ENCODE results near the gene ZBTB17.
"Not testable (repeated sequence)": the region's sequence is repeated elsewhere in the genome, so short reads cannot be mapped to it uniquely, and the experiment has no call there.

The ZBTB17 gene

DNA sequence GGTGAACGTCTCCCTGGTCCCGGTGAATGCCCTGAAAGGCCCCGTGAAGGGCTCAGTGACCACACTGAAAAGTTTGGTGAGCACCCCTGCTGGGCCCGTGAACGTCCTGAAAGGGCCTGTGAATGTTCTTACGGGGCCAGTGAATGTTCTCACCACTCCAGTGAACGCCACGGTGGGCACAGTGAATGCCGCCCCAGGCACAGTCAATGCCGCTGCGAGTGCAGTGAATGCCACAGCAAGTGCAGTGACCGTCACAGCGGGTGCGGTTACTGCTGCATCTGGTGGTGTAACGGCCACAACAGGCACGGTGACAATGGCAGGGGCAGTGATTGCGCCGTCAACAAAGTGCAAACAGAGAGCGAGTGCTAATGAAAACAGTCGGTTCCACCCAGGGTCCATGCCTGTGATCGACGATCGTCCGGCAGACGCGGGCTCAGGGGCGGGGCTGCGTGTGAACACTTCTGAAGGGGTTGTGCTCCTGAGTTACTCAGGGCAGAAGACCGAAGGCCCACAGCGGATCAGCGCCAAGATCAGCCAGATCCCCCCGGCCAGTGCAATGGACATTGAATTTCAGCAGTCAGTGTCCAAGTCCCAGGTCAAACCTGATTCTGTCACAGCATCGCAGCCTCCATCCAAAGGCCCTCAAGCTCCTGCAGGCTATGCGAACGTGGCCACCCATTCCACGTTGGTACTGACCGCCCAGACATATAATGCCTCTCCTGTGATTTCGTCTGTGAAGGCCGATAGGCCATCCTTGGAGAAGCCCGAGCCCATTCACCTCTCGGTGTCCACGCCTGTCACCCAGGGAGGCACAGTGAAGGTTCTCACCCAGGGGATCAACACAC is 41.5 kb downstream of the ZBTB17 start:
- no peak for DNase-seq (ENCODE audit: low spot score)

DNA sequence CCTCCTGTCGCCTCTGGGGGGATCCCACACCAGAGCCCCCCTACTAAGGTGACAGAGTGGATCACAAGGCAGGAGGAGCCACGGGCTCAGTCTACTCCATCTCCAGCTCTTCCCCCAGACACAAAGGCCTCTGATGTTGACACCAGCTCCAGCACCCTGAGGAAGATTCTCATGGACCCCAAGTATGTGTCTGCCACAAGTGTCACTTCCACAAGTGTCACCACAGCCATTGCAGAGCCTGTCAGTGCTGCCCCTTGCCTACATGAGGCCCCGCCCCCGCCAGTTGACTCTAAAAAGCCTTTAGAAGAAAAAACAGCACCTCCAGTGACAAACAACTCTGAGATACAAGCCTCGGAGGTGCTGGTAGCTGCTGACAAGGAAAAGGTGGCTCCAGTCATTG is 42.2 kb downstream of the ZBTB17 start:
- no peak for DNase-seq (ENCODE audit: low spot score)

DNA sequence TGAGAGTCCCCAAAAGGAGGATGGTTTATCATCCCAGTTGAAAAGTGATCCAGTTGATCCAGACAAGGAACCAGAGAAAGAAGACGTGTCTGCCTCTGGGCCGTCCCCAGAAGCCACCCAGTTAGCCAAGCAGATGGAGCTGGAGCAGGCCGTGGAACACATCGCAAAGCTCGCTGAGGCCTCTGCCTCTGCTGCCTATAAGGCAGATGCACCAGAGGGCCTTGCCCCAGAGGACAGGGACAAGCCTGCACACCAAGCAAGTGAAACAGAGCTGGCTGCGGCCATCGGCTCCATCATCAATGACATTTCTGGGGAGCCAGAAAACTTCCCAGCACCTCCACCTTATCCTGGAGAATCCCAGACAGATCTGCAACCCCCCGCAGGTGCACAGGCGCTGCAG is 43.3 kb downstream of the ZBTB17 start:
- DNase-seq (ENCODE audit: low spot score) = no peak

DNA sequence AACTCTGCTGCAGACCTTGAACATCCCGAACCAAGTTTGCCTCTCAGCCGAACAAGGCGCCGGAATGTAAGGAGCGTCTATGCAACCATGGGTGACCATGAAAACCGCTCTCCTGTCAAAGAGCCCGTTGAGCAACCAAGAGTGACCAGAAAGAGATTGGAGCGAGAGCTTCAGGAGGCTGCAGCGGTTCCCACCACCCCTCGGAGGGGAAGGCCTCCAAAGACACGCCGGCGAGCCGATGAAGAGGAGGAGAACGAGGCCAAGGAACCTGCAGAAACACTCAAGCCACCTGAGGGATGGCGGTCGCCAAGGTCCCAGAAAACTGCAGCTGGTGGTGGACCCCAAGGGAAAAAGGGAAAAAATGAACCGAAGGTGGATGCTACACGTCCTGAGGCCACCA is 44.0 kb downstream of the ZBTB17 start:
- no peak for DNase-seq (ENCODE audit: low spot score)

DNA sequence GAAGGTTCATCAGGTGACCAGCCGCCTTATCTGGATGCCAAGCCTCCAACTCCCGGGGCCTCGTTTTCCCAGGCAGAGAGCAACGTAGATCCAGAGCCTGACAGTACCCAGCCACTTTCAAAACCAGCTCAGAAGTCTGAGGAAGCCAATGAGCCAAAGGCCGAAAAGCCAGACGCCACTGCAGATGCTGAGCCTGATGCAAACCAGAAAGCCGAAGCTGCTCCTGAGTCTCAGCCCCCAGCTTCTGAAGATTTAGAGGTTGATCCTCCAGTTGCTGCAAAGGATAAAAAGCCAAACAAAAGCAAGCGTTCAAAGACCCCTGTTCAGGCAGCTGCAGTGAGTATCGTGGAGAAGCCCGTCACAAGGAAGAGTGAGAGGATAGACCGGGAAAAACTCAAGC is 44.5 kb downstream of the ZBTB17 start:
- no peak for DNase-seq (ENCODE audit: low spot score)

DNA sequence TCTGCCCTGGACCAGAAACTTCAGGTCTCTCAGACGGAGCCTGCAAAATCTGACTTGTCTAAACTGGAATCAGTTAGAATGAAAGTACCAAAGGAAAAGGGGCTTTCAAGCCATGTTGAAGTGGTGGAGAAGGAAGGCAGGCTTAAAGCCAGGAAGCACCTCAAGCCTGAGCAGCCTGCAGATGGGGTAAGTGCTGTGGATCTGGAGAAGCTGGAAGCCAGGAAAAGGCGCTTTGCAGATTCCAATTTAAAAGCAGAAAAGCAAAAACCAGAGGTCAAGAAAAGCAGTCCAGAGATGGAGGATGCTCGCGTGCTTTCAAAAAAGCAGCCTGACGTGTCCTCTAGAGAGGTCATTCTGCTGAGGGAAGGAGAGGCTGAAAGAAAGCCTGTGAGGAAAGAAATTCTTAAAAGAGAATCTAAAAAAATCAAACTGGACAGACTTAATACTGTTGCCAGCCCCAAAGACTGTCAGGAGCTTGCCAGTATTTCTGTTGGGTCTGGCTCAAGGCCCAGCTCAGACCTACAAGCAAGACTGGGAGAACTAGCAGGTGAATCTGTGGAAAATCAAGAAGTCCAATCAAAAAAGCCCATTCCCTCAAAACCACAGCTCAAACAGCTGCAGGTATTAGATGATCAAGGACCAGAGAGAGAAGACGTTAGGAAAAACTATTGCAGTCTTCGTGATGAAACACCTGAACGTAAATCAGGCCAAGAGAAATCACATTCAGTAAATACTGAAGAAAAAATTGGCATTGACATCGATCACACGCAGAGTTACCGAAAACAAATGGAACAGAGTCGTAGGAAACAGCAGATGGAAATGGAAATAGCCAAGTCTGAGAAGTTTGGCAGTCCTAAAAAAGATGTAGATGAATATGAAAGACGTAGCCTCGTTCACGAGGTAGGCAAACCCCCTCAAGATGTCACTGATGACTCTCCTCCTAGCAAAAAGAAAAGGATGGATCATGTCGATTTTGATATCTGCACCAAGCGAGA is 46.6 kb downstream of the ZBTB17 start:
- no peak for DNase-seq (ENCODE audit: low spot score)

DNA sequence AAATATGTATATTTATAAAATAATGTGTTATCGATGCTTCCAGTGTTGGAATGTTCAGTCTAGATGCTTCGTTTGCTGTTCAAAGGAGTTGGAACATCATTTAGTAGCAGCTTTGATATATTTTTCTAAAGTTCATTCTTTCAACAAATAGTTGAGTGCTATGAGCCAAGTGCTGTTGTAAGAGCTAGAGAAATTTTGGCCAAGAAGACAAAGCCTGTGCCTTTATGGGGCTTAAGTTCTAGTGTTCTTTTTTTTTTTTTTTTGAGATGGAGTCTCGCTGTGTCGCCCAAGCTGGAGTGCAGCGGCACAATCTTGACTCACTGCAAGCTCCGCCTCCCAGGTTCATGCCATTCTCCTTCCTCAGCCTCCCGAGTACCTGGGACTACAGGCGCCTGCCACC is 49.5 kb downstream of the ZBTB17 start:
- DNase-seq (ENCODE audit: low spot score) = not testable (repeated sequence)

DNA sequence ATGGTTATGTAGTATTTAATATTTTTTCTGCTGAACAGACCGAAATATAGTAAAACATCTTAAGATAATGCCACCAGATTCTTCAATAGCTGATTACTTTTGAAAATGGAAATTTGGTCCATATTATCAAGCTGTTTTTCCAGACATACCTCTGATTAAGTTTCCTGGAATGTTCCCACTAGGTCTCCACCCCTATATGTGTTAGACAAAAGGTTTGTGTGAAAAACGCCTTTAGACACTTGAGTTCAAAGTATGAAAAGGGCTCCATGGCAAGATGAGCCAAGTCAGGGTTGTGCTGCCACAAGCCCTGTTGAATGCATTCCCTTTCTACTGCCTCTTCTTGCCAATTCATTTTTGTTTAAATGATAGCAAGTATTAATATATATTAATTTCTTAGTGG is 52.7 kb downstream of the ZBTB17 start:
- no peak for DNase-seq (ENCODE audit: low spot score)

DNA sequence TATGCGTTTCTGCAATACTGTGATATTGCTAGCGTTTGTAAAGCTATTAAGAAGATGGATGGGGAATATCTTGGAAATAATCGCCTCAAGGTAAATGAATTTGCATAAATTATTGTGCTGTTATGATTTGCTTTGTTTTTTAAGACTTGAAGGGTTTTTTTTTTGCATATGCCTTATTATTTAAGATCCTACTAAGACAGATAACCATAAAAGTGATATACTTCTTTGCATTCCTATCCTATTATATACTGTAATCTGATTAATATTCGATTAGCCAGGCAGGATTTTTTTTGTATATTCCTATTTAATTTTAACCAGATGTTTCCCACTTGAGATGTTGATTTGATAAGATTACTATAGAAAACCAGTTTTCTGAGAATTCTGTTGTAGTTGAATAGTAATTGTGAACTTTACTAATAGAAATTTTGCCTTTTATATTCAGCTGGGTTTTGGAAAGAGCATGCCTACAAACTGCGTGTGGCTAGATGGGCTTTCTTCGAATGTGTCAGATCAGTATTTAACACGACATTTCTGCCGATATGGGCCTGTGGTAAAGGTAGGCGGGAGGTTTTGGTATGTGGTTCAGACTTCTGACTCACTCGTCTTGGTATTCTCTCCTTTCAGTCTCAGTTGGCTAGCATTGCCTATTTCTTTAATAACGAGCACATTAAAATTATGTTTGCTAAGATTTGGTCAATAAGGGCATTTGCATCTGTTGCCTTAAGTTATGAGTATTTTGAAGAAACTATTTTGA is 56.8 kb downstream of the ZBTB17 start:
- no peak for DNase-seq (ENCODE audit: low spot score)

DNA sequence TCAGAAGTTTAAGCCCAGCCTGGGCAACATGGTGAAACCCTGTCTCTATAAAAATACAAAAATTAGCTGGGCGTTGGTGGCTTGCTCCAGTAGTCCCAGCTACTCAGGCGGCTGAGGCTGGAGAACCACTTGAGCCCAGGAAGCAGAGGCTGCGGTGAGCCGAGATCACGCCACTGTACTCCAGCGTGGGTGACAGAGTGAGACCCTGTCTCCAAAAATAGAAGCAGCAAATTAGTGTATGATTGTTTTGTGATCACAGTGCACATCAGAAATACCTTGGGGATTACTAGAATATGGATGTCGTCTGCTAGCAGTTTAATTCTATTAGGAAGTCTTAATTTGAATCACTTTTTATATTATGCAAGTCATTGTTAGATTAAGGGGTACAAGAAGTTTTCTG is 59.0 kb downstream of the ZBTB17 start:
- DNase-seq (ENCODE audit: low spot score) = no peak

DNA sequence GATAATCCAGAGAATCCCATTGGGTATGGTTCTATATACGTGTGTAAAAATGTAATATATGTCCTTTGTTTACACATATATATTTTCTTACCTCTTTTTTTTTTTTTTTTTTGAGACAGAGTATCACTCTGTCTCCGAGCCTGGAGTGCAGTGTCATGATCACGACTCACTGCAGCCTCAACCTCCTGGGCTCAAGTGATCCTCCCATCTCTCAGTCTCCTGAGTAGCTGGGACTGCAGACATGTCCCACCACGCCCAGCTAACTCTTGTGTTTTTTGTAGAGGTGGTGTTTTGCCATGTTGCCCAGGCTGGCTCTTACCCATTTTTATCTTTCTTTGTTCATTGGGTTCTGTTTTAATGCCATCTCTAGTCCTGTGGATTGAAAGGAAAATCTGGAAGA is 59.5 kb downstream of the ZBTB17 start:
- DNase-seq (ENCODE audit: low spot score) = no peak

DNA sequence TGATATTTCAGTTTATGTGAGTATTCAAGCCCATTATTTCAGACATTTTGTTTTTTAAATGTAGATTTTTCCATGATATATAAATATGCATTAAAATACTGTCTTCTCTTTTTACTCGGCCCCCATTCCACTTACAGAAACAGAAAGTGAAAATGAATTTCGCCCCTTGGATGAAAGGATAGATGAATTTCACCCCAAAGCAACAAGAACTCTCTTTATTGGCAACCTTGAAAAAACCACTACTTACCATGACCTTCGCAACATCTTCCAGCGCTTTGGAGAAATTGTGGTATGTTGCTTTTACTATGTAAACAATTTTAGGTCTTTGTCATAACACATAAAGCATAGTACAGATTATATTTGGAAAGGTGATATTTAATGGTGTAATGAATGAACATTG is 59.9 kb downstream of the ZBTB17 start:
- DNase-seq (ENCODE audit: low spot score) = no peak

DNA sequence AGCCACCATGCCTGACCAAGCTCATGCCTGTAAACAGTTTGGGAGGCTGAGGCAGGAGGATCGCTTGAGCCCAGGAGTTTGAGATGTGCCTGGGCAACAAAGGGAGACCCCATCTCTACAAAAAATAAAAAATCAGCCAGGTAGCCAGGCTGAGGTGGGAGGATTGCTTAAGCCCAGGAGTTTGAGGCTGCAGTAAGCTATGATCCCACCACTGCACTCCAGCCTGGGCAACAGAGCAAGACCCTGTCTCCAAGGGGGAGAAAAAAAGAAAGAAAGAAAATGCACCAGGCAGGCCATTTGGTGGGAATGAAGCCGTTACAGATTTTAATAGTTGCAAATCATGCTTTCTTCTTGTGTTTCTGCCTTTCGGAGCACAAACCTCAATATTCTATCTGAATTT is 62.3 kb downstream of the ZBTB17 start:
- DNase-seq (ENCODE audit: low spot score) = not testable (repeated sequence)

DNA sequence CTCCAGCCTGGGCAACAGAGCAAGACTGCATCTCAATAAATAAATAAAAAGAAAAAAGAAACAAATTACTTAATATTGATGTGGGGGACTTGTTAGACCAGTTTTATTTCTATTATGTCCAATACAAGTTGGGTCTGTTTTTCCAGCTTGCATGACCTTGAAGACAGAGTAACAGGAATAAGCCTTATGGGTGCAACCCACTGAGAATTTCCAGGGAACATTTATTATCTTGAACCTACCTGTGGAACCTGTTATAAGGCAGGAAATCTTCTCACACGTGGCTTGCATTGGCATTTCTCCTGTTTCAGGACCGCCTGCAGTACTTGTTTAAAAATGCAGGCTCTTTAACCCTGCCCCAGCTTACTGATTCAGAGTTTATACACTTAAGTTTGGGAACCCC is 64.0 kb downstream of the ZBTB17 start:
- no peak for DNase-seq (ENCODE audit: low spot score)

DNA sequence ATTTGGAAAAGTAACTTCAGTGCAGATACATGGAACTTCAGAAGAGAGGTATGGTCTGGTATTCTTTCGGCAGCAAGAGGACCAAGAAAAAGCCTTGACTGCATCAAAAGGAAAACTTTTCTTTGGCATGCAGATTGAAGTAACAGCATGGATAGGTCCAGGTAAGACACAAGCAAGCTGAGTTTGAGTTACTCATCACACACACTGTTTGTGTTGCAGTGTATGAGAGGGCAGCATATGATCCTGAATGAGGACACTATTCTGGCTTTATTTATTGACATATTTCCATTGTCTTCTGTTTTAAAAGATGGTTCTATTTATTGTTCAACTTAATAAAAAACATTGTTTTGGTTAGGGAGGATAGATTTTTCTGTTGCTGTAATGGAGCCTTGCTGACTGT is 64.8 kb downstream of the ZBTB17 start:
- no peak for DNase-seq (ENCODE audit: low spot score)

DNA sequence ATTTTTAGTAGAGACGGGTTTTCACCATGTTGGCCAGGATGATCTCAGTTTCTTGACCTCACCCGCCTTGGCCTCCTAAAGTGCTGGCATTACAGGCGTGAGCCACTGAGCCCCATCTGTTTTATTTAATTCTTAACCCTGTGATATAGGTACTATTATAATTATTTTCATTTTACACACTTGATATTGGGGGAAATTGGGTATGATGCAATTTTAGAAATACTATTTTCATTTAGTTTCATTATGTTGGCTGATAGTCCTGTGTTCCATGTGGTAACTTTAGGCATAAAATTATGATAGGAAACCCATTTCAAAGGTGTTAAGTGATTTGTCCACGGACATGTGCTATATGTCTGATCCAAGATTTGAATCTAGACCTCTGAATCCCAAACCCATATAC is 67.3 kb downstream of the ZBTB17 start:
- DNase-seq (ENCODE audit: low spot score) = no peak

DNA sequence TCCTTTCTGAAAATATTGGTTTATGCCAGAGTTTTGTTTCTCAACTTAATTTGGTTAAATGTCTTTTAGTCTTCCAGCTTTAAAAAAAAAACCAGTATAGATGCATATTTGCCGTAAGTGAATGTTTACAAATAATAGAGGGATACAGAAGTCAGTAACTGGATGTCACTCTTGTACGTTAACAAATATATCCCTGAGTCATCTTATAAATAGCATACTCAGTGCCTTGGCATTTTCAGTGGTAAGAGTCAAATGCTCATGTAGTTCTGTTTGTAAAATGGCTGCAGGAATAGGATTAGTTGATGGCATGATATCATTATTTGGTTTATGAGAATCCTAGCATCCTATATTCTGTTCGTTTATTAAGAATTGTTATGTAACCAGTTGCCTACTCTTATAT is 73.0 kb downstream of the ZBTB17 start:
- no peak for DNase-seq (ENCODE audit: low spot score)

DNA sequence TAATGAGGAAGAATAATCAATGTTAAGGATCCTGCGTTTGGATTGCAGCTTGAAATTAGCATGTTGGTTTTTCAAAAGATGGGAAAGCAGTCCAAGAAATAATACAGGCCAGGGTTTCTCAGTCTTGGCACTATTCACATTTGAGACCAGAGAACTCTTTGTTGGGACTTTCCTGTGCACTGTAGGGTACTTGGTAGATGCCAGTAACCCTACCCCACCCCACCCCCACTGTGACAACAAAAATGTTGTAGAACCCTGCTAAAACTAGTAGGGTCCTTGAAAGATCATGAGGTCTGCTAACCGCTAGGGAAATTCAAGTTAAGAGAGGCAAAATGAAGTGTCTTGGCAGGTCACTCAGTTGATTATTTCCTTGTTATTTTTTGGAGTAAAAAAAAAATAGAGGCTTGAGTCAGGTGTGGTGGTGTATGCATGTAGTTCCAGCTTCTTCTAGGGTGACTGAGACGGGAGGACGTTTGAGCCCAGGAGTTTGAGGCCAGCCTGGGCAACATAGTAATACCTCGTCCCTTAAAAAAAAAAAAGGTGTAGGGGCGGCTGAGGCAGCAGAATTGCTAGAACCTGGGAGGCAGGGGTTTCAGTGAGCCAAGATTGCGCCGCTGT is 75.1 kb downstream of the ZBTB17 start:
- no peak for DNase-seq (ENCODE audit: low spot score)

DNA sequence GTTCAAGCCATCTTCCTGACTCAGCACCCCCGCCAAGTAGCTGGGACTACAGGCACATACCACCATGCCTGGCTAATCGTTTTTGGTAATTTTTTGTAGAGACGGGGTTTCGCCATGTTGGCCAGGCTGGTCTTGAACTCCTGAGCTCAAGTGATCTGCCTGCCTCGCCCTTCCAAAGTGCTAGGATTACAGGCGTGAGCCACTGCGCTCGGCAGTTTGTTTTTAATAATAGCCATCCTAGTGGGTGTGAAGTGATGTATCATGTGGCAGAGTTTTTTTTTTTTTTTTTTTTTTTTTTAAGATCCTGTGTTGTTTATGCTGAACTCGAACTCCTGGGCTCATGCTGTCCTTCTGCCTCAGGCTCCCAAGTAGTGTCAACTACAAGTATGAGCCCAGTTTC is 76.6 kb downstream of the ZBTB17 start:
- DNase-seq (ENCODE audit: low spot score) = no peak

DNA sequence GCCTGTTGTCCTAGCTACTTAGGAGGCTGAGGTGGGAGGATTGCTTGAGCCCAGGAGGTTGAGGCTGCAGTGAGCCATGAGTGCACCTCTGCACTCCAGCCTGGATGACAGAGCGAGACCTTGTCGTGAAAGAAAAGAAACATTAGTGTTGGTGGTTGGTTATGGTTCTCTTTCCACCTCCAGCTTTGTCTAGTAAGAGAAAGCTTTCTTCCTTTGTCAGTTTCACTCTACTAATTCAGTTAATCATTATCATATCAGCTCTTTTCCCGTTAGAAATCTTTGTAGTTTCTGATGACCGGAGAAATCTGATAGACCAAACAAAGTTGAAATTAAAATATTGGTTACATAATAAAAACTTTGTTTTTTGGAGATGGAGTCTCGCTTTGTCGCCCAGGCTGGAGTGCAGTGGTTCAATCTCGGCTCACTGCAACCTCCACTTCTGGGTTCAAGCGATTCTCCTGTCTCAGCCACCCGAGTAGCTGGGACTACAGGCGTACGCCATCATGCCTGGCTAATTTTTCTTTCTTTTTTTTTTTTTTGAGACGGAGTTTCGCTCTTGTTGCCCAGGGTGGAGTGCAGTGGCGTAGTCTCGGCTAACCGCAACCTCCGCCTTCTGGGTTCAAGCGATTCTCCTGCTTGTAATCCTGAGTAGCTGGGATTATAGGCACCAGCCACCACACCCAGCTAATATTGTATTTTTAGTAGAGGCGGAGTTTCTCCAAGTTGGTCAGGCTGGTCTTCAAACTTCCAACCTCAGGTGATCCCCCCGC is 78.9 kb downstream of the ZBTB17 start:
- not testable (repeated sequence) for DNase-seq (ENCODE audit: low spot score)

DNA sequence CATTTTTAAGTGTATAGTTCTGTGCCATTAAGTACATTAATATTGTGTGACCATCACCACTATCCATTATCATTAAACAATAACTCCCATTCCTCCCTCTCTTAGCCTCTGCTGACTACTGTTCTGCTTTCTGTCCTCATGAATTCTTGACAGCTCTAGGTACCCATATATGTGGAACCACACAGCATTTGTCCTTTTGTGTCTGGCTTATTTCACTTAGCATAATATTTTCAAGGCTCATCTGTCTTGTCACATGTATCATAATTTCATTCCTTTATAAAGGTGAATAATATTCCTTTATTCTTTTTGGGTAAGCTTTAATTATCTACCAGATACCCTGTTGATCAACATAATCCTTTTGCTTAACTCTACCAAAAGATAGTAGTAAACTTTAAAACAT is 80.7 kb downstream of the ZBTB17 start:
- no peak for DNase-seq (ENCODE audit: low spot score)
